Lower leg skin (tissue), 3 donors: Measurements from ENCODE around the gene PTPRN2.

ENCODE experiments used
- POLR2A ChIP-seq, 2 donors: fragments of 450-650 bp; IDR thresholded peaks; one replicate each; pipeline ENCODE4 v1.6.1; 2016 to 2017; ENCODE audit warnings: antibody characterized with exemption in 2 of 2, mild to moderate bottlenecking in 1 of 2, moderate library complexity in 1 of 2
- TF ChIP-seq, protein P1 (sequence below), 3 donors: fragments of 450-650 bp; IDR thresholded peaks; one replicate each; pipeline ENCODE4 v1.5.1; 2016; ENCODE audit warnings: antibody characterized with exemption in 3 of 3, mild to moderate bottlenecking in 3 of 3, moderate library complexity in 2 of 3

GRCh38 chr7:157738066-157738460 is 849.6 kb downstream of the PTPRN2 start:
- TF ChIP-seq, protein P1, sequence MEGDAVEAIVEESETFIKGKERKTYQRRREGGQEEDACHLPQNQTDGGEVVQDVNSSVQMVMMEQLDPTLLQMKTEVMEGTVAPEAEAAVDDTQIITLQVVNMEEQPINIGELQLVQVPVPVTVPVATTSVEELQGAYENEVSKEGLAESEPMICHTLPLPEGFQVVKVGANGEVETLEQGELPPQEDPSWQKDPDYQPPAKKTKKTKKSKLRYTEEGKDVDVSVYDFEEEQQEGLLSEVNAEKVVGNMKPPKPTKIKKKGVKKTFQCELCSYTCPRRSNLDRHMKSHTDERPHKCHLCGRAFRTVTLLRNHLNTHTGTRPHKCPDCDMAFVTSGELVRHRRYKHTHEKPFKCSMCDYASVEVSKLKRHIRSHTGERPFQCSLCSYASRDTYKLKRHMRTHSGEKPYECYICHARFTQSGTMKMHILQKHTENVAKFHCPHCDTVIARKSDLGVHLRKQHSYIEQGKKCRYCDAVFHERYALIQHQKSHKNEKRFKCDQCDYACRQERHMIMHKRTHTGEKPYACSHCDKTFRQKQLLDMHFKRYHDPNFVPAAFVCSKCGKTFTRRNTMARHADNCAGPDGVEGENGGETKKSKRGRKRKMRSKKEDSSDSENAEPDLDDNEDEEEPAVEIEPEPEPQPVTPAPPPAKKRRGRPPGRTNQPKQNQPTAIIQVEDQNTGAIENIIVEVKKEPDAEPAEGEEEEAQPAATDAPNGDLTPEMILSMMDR (IDR thresholded peaks at IDR 0.05), result no peak
- no peak for TF ChIP-seq POLR2A (IDR thresholded peaks at IDR 0.05)
